ENCODE results near the gene GRID1. TPM values are rescaled to one million over a fixed set of nuclear protein-coding genes. Genes with fewer than 3 reads are reported as not detected.

GRID1 gene
- total RNA-seq, 2 donors from 2014 or later = 0.37 to 0.67 TPM

GRCh38 chr10:86354761-86355540, 11.6 kb downstream of the GRID1 start:
- DNase-seq (ENCODE audit: low spot score) = no peak
- TF ChIP-seq, protein P1, sequence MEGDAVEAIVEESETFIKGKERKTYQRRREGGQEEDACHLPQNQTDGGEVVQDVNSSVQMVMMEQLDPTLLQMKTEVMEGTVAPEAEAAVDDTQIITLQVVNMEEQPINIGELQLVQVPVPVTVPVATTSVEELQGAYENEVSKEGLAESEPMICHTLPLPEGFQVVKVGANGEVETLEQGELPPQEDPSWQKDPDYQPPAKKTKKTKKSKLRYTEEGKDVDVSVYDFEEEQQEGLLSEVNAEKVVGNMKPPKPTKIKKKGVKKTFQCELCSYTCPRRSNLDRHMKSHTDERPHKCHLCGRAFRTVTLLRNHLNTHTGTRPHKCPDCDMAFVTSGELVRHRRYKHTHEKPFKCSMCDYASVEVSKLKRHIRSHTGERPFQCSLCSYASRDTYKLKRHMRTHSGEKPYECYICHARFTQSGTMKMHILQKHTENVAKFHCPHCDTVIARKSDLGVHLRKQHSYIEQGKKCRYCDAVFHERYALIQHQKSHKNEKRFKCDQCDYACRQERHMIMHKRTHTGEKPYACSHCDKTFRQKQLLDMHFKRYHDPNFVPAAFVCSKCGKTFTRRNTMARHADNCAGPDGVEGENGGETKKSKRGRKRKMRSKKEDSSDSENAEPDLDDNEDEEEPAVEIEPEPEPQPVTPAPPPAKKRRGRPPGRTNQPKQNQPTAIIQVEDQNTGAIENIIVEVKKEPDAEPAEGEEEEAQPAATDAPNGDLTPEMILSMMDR (IDR thresholded peaks at IDR 0.05) = no peak
- Histone ChIP-seq H3K4me3 (no peak overlapping the region), H3K9me3 (no peaks in the 10 kb centered on the region), H3K27me3 (no peaks in the 10 kb centered on the region), H3K36me3 (no peaks in the 10 kb centered on the region), H3K4me1 (peaks cover 0 to 8% of the 10 kb centered on the region in 2 donors), H3K27ac (no peak overlapping the region)

- H3K27ac ChIP-seq = no peak overlapping the region
- TF ChIP-seq, protein P1 (IDR thresholded peaks at IDR 0.05) = no peak
- H3K4me3 ChIP-seq = no peak overlapping the region
- no peaks in the 10 kb centered on the region for H3K27me3 ChIP-seq
- H3K36me3 ChIP-seq = no peaks in the 10 kb centered on the region
- peaks cover 0 to 8% of the 10 kb centered on the region in 2 donors for H3K4me1 ChIP-seq
- H3K9me3 ChIP-seq = no peaks in the 10 kb centered on the region
- no peak for DNase-seq (ENCODE audit: low spot score)
Measured at GRCh38 chr10:86353506-86354485, 12.8 kb downstream of the GRID1 start.

GRCh38 chr10:86350897-86351296, 15.7 kb downstream of the GRID1 start:
- DNase-seq (ENCODE audit: low spot score) = no peak
- H3K27me3 ChIP-seq = no peaks in the 10 kb centered on the region

DNA sequence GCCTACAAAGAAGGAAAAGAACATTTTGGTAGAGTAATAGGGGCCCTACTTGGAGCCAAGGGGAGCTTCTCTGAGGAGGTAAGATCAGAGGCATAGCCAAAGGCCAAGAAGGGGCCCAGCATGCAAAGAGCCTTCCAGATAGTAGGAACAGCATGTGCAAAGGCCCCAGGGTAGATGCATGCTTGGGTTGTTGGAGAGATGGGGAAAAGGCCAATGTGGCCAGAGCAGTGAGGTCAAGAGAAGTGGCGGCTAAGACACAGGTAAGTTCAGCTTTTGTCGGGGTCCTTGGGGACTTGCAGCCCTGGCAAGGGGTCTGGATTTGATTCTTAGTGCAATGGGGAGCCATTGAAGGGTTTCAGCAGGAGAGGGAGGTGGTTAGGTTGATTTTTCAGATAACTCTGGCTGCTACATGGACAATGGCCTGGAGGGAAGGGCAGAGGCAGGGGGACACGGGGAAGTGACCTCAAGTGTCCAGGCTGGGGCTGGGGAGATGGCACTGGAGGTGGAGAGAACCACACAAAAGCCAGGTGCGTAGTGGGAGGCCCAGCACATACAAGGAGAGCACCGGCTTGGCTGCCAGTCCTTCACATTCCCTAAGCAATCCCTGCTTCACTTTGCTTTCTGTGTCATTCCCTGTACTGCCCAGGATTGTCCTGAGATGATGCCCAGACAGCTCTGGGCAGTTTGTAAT, 16.5 kb downstream of the GRID1 start:
- DNase-seq (ENCODE audit: low spot score) = no peak
- Histone ChIP-seq H3K36me3 (no peaks in the 10 kb centered on the region), H3K9me3 (no peaks in the 10 kb centered on the region), H3K27ac (no peak overlapping the region), H3K4me1 (peaks cover 0 to 1% of the 10 kb centered on the region in 2 donors), H3K4me3 (no peak overlapping the region), H3K27me3 (no peaks in the 10 kb centered on the region)
- TF ChIP-seq, protein P1 (IDR thresholded peaks at IDR 0.05) = no peak

More at GRCh38 chr10:86350897-86351296, 15.7 kb downstream of the GRID1 start:
- H3K9me3 ChIP-seq = no peaks in the 10 kb centered on the region
- no peak overlapping the region for H3K27ac ChIP-seq
- H3K4me3 ChIP-seq = no peak overlapping the region
- H3K4me1 ChIP-seq = peaks cover 0 to 8% of the 10 kb centered on the region in 2 donors
- TF ChIP-seq, protein P1 (IDR thresholded peaks at IDR 0.05) = no peak
- no peaks in the 10 kb centered on the region for H3K36me3 ChIP-seq

DNA sequence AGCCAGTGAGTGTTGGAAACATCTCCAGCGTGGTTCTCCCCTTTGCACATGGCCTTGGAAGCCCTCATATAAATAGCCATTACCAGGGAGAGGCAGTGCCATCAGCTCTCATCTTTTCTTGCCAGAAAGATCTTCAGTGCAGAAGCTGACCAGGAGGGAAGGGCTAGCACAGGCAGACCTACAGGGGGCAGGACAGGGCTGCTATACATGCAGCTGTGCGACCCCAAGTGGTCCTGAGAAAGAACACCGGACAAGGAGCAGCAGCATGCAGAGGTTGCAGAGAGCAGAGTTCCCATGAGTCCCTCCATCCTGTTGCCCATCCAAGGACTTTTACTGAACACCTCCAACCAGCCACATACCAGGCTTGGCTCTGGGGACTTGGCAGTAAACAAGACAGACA, 17.1 kb downstream of the GRID1 start:
- no peaks in the 10 kb centered on the region for H3K4me1 ChIP-seq
- no peak overlapping the region for H3K4me3 ChIP-seq
- TF ChIP-seq, protein P1 (IDR thresholded peaks at IDR 0.05) = no peak
- H3K36me3 ChIP-seq = no peaks in the 10 kb centered on the region
- H3K27ac ChIP-seq = no peak overlapping the region
- DNase-seq (ENCODE audit: low spot score) = no peak
- H3K9me3 ChIP-seq = no peaks in the 10 kb centered on the region
- H3K27me3 ChIP-seq = no peaks in the 10 kb centered on the region
